ENCODE data around the gene TAS1R3.

TAS1R3 gene

GRCh38 chr1:1304331-1305299 lies 26.5 kb upstream of the TAS1R3 start:
- WGBS (ENCODE audit: insufficient coverage, insufficient read length), result no CpG with 5 or more reads among the region's 29 CpGs
- no peaks in the 10 kb centered on the region; the same call in 1 of the 2 replicates for H3K36me3 ChIP-seq (ENCODE audit: control insufficient read depth, insufficient read depth, low read length)
- no peaks in the 10 kb centered on the region for H3K27me3 ChIP-seq (ENCODE audit: control insufficient read depth, insufficient read depth, low read length)
- DNase-seq (ENCODE audit: low read depth, low spot score), result no peak
- no peaks in the 10 kb centered on the region for H3K9me3 ChIP-seq (ENCODE audit: control insufficient read depth, insufficient read depth, low read length)
- peaks cover 18% of the 10 kb centered on the region for H3K4me1 ChIP-seq (ENCODE audit: control insufficient read depth, insufficient read depth, low read length)
- no peak overlapping the region for H3K4me3 ChIP-seq (ENCODE audit: low read length)
- no peak overlapping the region for H3K27ac ChIP-seq (ENCODE audit: low read length)

GRCh38 chr1:1305300-1306069 lies 25.6 kb upstream of the TAS1R3 start:
- Histone ChIP-seq H3K36me3 (ENCODE audit: control insufficient read depth, insufficient read depth, low read length) (no peaks in the 10 kb centered on the region; the same call in 1 of the 2 replicates), H3K4me1 (ENCODE audit: control insufficient read depth, insufficient read depth, low read length) (peaks cover 18% of the 10 kb centered on the region), H3K4me3 (ENCODE audit: low read length) (no peak overlapping the region), H3K9me3 (ENCODE audit: control insufficient read depth, insufficient read depth, low read length) (no peaks in the 10 kb centered on the region), H3K27ac (ENCODE audit: low read length) (no peak overlapping the region), H3K27me3 (ENCODE audit: control insufficient read depth, insufficient read depth, low read length) (no peaks in the 10 kb centered on the region)
- DNase-seq (ENCODE audit: low read depth, low spot score), result no peak
- no CpG with 5 or more reads among the region's 25 CpGs for WGBS (ENCODE audit: insufficient coverage, insufficient read length)

- no peaks in the 10 kb centered on the region for H3K27me3 ChIP-seq (ENCODE audit: control insufficient read depth, insufficient read depth, low read length)
- no peak overlapping the region for H3K27ac ChIP-seq (ENCODE audit: low read length)
- H3K36me3 ChIP-seq (ENCODE audit: control insufficient read depth, insufficient read depth, low read length), result peaks cover 2% of the 10 kb centered on the region
- no peak for DNase-seq (ENCODE audit: low read depth, low spot score)
- no CpG with 5 or more reads among the region's 11 CpGs for WGBS (ENCODE audit: insufficient coverage, insufficient read length)
- H3K9me3 ChIP-seq (ENCODE audit: control insufficient read depth, insufficient read depth, low read length), result no peaks in the 10 kb centered on the region
- peaks cover 18% of the 10 kb centered on the region for H3K4me1 ChIP-seq (ENCODE audit: control insufficient read depth, insufficient read depth, low read length)
- no peak overlapping the region for H3K4me3 ChIP-seq (ENCODE audit: low read length)
Measured at GRCh38 chr1:1306070-1306660, 24.9 kb upstream of the TAS1R3 start.

- no CpG with 5 or more reads among the region's 27 CpGs for WGBS (ENCODE audit: insufficient coverage, insufficient read length)
- H3K27ac ChIP-seq (ENCODE audit: low read length), result no peak overlapping the region
Measured at GRCh38 chr1:1306661-1307260, 24.3 kb upstream of the TAS1R3 start.

GRCh38 chr1:1307261-1307922 lies 23.7 kb upstream of the TAS1R3 start:
- Histone ChIP-seq H3K4me3 (ENCODE audit: low read length) (peak overlapping the region; percentile 67; the same call in 1 of the 2 replicates), H3K27ac (ENCODE audit: low read length) (no peak overlapping the region), H3K27me3 (ENCODE audit: control insufficient read depth, insufficient read depth, low read length) (no peaks in the 10 kb centered on the region), H3K4me1 (ENCODE audit: control insufficient read depth, insufficient read depth, low read length) (peaks cover 18% of the 10 kb centered on the region), H3K36me3 (ENCODE audit: control insufficient read depth, insufficient read depth, low read length) (peaks cover 14% of the 10 kb centered on the region), H3K9me3 (ENCODE audit: control insufficient read depth, insufficient read depth, low read length) (no peaks in the 10 kb centered on the region)
- DNase-seq (ENCODE audit: low read depth, low spot score), result no peak
- no CpG with 5 or more reads among the region's 83 CpGs for WGBS (ENCODE audit: insufficient coverage, insufficient read length)

More at GRCh38 chr1:1306661-1307260, 24.3 kb upstream of the TAS1R3 start:
- Histone ChIP-seq H3K36me3 (ENCODE audit: control insufficient read depth, insufficient read depth, low read length) (peaks cover 8% of the 10 kb centered on the region), H3K27me3 (ENCODE audit: control insufficient read depth, insufficient read depth, low read length) (no peaks in the 10 kb centered on the region), H3K4me3 (ENCODE audit: low read length) (peak overlapping the region; percentile 67; the same call in 1 of the 2 replicates), H3K9me3 (ENCODE audit: control insufficient read depth, insufficient read depth, low read length) (no peaks in the 10 kb centered on the region), H3K4me1 (ENCODE audit: control insufficient read depth, insufficient read depth, low read length) (peaks cover 18% of the 10 kb centered on the region)
- DNase-seq (ENCODE audit: low read depth, low spot score), result no peak

GRCh38 chr1:1307923-1308755 lies 22.9 kb upstream of the TAS1R3 start, which contains the start of the genes ACAP3 and PUSL1:
TSS of gene ACAP3 (minus strand) at chr1:1307930. CDS start at chr1:1307815, 115 bp downstream.
TSS of gene PUSL1 (plus strand) at chr1:1308597. CDS start at chr1:1308644, 47 bp downstream.
- Histone ChIP-seq H3K27ac (ENCODE audit: low read length) (no peak within 1 kb of the TSS), H3K36me3 (ENCODE audit: control insufficient read depth, insufficient read depth, low read length) (peaks cover 21% of the 10 kb centered on the region), H3K27me3 (ENCODE audit: control insufficient read depth, insufficient read depth, low read length) (no peaks in the 10 kb centered on the region), H3K9me3 (ENCODE audit: control insufficient read depth, insufficient read depth, low read length) (no peaks in the 10 kb centered on the region), H3K4me3 (ENCODE audit: low read length) (peak within 1 kb of the TSS; percentile 88), H3K4me1 (ENCODE audit: control insufficient read depth, insufficient read depth, low read length) (peaks cover 18% of the 10 kb centered on the region)
- DNase-seq (ENCODE audit: low read depth, low spot score), result no peak
- WGBS (ENCODE audit: insufficient coverage, insufficient read length), result no CpG with 5 or more reads among the region's 131 CpGs

GRCh38 chr1:1308756-1309250 lies 22.3 kb upstream of the TAS1R3 start:
- Histone ChIP-seq H3K9me3 (ENCODE audit: control insufficient read depth, insufficient read depth, low read length) (no peaks in the 10 kb centered on the region), H3K4me1 (ENCODE audit: control insufficient read depth, insufficient read depth, low read length) (peaks cover 18% of the 10 kb centered on the region), H3K36me3 (ENCODE audit: control insufficient read depth, insufficient read depth, low read length) (peaks cover 28% of the 10 kb centered on the region), H3K27me3 (ENCODE audit: control insufficient read depth, insufficient read depth, low read length) (no peaks in the 10 kb centered on the region), H3K4me3 (ENCODE audit: low read length) (peak overlapping the region; percentile 88), H3K27ac (ENCODE audit: low read length) (no peak overlapping the region)
- no peak for DNase-seq (ENCODE audit: low read depth, low spot score)
- no CpG with 5 or more reads among the region's 66 CpGs for whole genome bisulfite sequencing (ENCODE audit: insufficient coverage, insufficient read length)

GRCh38 chr1:1309251-1310108 lies 21.6 kb upstream of the TAS1R3 start:
- H3K9me3 ChIP-seq (ENCODE audit: control insufficient read depth, insufficient read depth, low read length), result no peaks in the 10 kb centered on the region
- no peaks in the 10 kb centered on the region for H3K27me3 ChIP-seq (ENCODE audit: control insufficient read depth, insufficient read depth, low read length)
- no peak overlapping the region for H3K27ac ChIP-seq (ENCODE audit: low read length)
- H3K4me3 ChIP-seq (ENCODE audit: low read length), result peak overlapping the region; percentile 88
- DNase-seq (ENCODE audit: low read depth, low spot score), result no peak
- H3K4me1 ChIP-seq (ENCODE audit: control insufficient read depth, insufficient read depth, low read length), result peaks cover 15% of the 10 kb centered on the region
- WGBS (ENCODE audit: insufficient coverage, insufficient read length), result no CpG with 5 or more reads among the region's 57 CpGs
- peaks cover 33% of the 10 kb centered on the region for H3K36me3 ChIP-seq (ENCODE audit: control insufficient read depth, insufficient read depth, low read length)

Data from iPS DF 6.9 (cell line).